GM12878 (cell line): Measurements from ENCODE around the gene IFNL2.

ENCODE experiments used
- CTCF ChIP-seq, 3 experiments: IDR thresholded peaks in 2 of 3; conservative IDR thresholded peaks in 1 of 3; 2 replicates each; pipeline ENCODE4 v1.5.1; 2011; ENCODE audit warnings: low read depth in 3 of 3, low read length in 3 of 3, mild to moderate bottlenecking in 3 of 3, control low read depth in 2 of 3, moderate library complexity in 2 of 3, inconsistent platforms in 1 of 3, mixed read lengths in 1 of 3; ENCODE audit not compliant: control insufficient read depth in 2 of 3, insufficient read depth in 1 of 3; ENCODE audit errors: extremely low read depth in 1 of 3
- ELK1 ChIP-seq: IDR thresholded peaks from 2 replicates; pipeline ENCODE4 v1.6.1; 2012; ENCODE audit warnings: low read depth, low read length, improper control_type of control experiment
- RBBP5 ChIP-seq: fragments of 200-600 bp; sonication (generic); conservative IDR thresholded peaks from 2 replicates; pipeline ENCODE4 v1.6.1; 2016

DNA sequence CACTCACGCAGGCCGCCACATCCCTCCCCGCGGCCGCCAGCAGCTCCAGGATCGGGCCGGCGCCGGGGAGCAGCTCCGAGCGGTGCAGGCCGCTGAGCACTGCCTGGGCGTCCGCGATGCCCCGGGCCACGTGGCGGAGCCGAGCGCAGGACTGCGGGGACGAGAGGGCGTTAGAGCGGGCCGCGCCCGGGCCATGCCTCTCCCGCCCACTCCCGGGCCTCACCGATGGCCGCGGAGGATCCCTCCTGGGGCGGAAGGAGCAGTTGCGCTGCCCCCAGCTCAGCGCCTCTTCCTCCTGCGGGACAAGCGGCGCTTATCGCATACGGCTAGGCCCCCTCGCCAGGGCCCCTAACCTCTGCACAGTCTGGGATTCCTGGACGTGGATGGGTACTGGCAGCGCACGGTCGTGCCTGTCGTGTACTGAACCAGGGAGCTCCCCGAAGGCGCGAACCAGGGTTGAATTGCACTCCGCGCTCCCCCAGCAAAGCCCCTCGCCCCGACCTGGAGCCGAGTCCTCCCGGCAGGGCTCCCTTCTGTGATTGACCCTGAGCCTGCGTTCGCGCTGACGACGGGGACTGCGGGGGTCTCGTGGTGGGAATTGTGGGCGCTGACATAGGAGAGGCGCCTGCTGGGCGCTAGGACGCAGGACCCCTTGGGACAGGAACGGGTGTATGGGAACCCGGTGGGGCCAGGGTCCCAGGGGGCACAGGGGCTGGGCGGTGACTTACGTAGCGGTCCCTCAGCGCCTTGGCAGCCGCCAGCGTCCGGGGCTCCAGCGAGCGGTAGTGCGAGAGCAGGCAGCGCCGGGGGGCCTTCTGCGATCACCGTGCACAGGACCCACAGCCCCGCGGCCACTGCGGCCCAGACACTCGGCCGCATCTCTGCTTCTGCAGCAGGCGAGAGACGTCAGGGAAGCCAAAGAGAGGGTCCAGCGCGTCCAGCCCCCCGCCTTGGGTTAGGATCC lies 20.2 kb upstream of the IFNL2 start:
- TF ChIP-seq CTCF (IDR thresholded peaks at IDR 0.05 in 2 of 3, conservative IDR thresholded peaks at IDR 0.05 in 1 of 3; ENCODE audit: control insufficient read depth in 2 of 3, extremely low read depth in 1 of 3, insufficient read depth in 1 of 3, low read depth in 3 of 3, low read length in 3 of 3): no peak
- TF ChIP-seq ELK1: no peak
- no peak for TF ChIP-seq RBBP5
